Neural cell (in vitro differentiated cells): ENCODE results near the gene RPP30. TPM values are rescaled to one million over a fixed set of nuclear protein-coding genes. Genes with fewer than 3 reads are reported as not detected.
"Not testable (repeated sequence)": the region's sequence is repeated elsewhere in the genome, so short reads cannot be mapped to it uniquely, and the experiment has no call there.

ENCODE experiments used
- H2AFZ ChIP-seq: fragments of 200-600, 300-800 bp; sonication (generic), shearing (Covaris generic); 2 replicates; pipeline ENCODE4 v1.6.0; 2014; ENCODE audit warnings: low read depth, mild to moderate bottlenecking, antibody characterized with exemption, low read length, moderate library complexity
- H3F3A ChIP-seq: fragments of 200-600 bp; shearing (Covaris generic); 2 replicates; pipeline ENCODE4 v1.6.1; 2016; ENCODE audit warnings: mild to moderate bottlenecking, moderate library complexity, mixed read lengths, antibody characterized with exemption, low read length; ENCODE audit not compliant: insufficient read depth, poor library complexity, severe bottlenecking
- H3K27ac ChIP-seq: fragments of 200-600, 300-800 bp; sonication (generic), shearing (Covaris generic); 2 replicates; pipeline ENCODE4 v1.5.1; 2014; ENCODE audit warnings: mild to moderate bottlenecking, low read length, moderate library complexity
- H3K27me3 ChIP-seq: fragments of 300-800, 200-600 bp; sonication (generic), shearing (Covaris generic); 2 replicates; pipeline ENCODE4 v1.6.0; 2014; ENCODE audit warnings: mild to moderate bottlenecking, low read depth, low read length, moderate library complexity; ENCODE audit not compliant: insufficient read depth
- H3K36me3 ChIP-seq: fragments of 300-800, 200-600 bp; sonication (generic), shearing (Covaris generic); 2 replicates; pipeline ENCODE4 v1.5.1; 2014; ENCODE audit warnings: mild to moderate bottlenecking, antibody characterized with exemption, low read length, moderate library complexity; ENCODE audit not compliant: insufficient read depth
- H3K4me2 ChIP-seq: fragments of 300-800, 200-600 bp; sonication (generic), shearing (Covaris generic); 2 replicates; pipeline ENCODE4 v1.6.0; 2014; ENCODE audit warnings: mild to moderate bottlenecking, low read length
- H3K4me3 ChIP-seq: fragments of 300-800, 200-600 bp; sonication (generic), shearing (Covaris generic); 2 replicates; pipeline ENCODE4 v1.5.1; 2014; ENCODE audit warnings: mild to moderate bottlenecking, low read length, moderate library complexity
- H3K79me2 ChIP-seq: fragments of 200-600 bp; shearing (Covaris generic); replicated peaks from 2 replicates; pipeline ENCODE4 v1.6.0; 2014; ENCODE audit warnings: mild to moderate bottlenecking, low read length, moderate library complexity; ENCODE audit not compliant: insufficient read depth
- H3K9ac ChIP-seq: fragments of 300-800, 200-600 bp; sonication (generic), shearing (Covaris generic); 2 replicates; pipeline ENCODE4 v1.6.1; 2016; ENCODE audit warnings: mild to moderate bottlenecking, low read length, mixed read lengths
- H3K9me2 ChIP-seq: fragments of 200-600 bp; shearing (Covaris generic); 2 replicates; pipeline ENCODE4 v1.6.1; 2016; ENCODE audit warnings: mild to moderate bottlenecking, low read length, mixed read lengths; ENCODE audit not compliant: insufficient read depth
- H3K9me3 ChIP-seq: fragments of 200-600, 300-800 bp; sonication (generic), shearing (Covaris generic); 2 replicates; pipeline ENCODE4 v1.6.1; 2016; ENCODE audit warnings: mild to moderate bottlenecking, mixed run types, low read length, moderate library complexity, mixed read lengths
- H4K20me1 ChIP-seq: fragments of 200-600 bp; shearing (Covaris generic); 2 replicates; pipeline ENCODE4 v1.6.1; 2016; ENCODE audit warnings: mild to moderate bottlenecking, mixed run types; ENCODE audit not compliant: insufficient read depth
- EP300 ChIP-seq: fragments of 450-650 bp; conservative IDR thresholded peaks from 2 replicates; pipeline ENCODE4 v1.6.1; 2014; ENCODE audit warnings: antibody characterized with exemption, mild to moderate bottlenecking, moderate library complexity; ENCODE audit not compliant: poor library complexity, severe bottlenecking
- EZH2 ChIP-seq: fragments of 200-600, 300-800 bp; shearing (Covaris generic), sonication (generic); IDR thresholded peaks from 2 replicates; pipeline ENCODE4 v1.6.1; 2014; ENCODE audit warnings: antibody characterized with exemption, low read length, borderline replicate concordance, mild to moderate bottlenecking; ENCODE audit not compliant: insufficient read depth, poor library complexity, severe bottlenecking
- MXI1 ChIP-seq: fragments of 450-650 bp; conservative IDR thresholded peaks from 2 replicates; pipeline ENCODE4 v1.6.1; 2014; ENCODE audit warnings: antibody characterized with exemption, mild to moderate bottlenecking; ENCODE audit not compliant: poor library complexity, severe bottlenecking
- POLR2AphosphoS5 ChIP-seq: IDR thresholded peaks from 2 replicates; pipeline ENCODE4 v1.6.1; 2012
- RAD21 ChIP-seq: fragments of 450-650 bp; conservative IDR thresholded peaks from 2 replicates; pipeline ENCODE4 v1.6.1; 2014; ENCODE audit warnings: antibody characterized with exemption, mild to moderate bottlenecking, moderate library complexity
- SMC3 ChIP-seq: fragments of 450-650 bp; conservative IDR thresholded peaks from 2 replicates; pipeline ENCODE4 v1.6.1; 2014; ENCODE audit warnings: antibody characterized with exemption, mild to moderate bottlenecking, moderate library complexity; ENCODE audit not compliant: poor library complexity
- TAF1 ChIP-seq: IDR thresholded peaks from 2 replicates; pipeline ENCODE4 v1.6.1; 2012; ENCODE audit warnings: low read depth
- polyA plus RNA-seq: library from polyadenylated mRNA; depleted of rRNA; stranded (reverse); fragments of >200 nt; gene quantifications from 2 replicates; pipeline ENCODE4 v1.2.3, GENCODE V29; 2014
- TF ChIP-seq, protein P1 (sequence below): IDR thresholded peaks from 2 replicates; pipeline ENCODE4 v1.6.1; 2012; ENCODE audit warnings: borderline replicate concordance
- TF ChIP-seq, protein P2 (sequence below): fragments of 450-650 bp; IDR thresholded peaks from 2 replicates; pipeline ENCODE4 v1.5.1; 2014; ENCODE audit warnings: antibody characterized with exemption, mild to moderate bottlenecking, moderate library complexity; ENCODE audit not compliant: poor library complexity, severe bottlenecking

Gene RPP30
- polyA plus RNA-seq, 1 donor from 2014 or later = 86.5 TPM

DNA sequence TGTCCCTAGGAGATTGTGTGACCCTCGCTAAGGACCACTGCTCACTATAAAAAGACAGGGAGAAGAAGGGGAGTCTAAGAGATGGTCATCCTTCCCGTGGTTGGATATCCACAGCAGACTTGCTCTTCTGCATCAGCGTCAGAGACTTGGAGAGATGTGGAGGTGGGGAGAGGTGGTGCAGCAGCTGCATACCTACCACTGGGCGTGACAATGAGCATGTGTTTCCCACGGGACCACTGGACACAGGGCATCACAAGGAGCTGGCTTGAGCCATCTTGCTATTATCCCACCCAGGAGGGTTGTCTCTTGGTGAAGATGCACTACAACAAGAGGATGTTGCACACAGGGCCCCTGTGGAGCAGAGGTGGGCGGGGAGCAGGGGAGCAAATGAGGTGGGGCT is 67.9 kb downstream of the RPP30 start:
- Histone ChIP-seq H3K9me2 (no peaks in the 10 kb centered on the region), H2AFZ (no peak overlapping the region), H3K27me3 (no peaks in the 10 kb centered on the region), H3K36me3 (no peaks in the 10 kb centered on the region), H3K79me2 (no peaks in the 10 kb centered on the region), H3K9ac (no peak overlapping the region), H3K4me3 (no peak overlapping the region), H4K20me1 (no peaks in the 10 kb centered on the region), H3F3A (no peaks in the 10 kb centered on the region), H3K27ac (no peak overlapping the region), H3K4me2 (no peak overlapping the region), H3K9me3 (no peaks in the 10 kb centered on the region)
- TF ChIP-seq SMC3 (no peak), POLR2AphosphoS5 (no peak), TAF1 (no peak), MXI1 (no peak), RAD21 (no peak), EZH2 (no peak), EP300 (no peak)
- TF ChIP-seq, protein P1, sequence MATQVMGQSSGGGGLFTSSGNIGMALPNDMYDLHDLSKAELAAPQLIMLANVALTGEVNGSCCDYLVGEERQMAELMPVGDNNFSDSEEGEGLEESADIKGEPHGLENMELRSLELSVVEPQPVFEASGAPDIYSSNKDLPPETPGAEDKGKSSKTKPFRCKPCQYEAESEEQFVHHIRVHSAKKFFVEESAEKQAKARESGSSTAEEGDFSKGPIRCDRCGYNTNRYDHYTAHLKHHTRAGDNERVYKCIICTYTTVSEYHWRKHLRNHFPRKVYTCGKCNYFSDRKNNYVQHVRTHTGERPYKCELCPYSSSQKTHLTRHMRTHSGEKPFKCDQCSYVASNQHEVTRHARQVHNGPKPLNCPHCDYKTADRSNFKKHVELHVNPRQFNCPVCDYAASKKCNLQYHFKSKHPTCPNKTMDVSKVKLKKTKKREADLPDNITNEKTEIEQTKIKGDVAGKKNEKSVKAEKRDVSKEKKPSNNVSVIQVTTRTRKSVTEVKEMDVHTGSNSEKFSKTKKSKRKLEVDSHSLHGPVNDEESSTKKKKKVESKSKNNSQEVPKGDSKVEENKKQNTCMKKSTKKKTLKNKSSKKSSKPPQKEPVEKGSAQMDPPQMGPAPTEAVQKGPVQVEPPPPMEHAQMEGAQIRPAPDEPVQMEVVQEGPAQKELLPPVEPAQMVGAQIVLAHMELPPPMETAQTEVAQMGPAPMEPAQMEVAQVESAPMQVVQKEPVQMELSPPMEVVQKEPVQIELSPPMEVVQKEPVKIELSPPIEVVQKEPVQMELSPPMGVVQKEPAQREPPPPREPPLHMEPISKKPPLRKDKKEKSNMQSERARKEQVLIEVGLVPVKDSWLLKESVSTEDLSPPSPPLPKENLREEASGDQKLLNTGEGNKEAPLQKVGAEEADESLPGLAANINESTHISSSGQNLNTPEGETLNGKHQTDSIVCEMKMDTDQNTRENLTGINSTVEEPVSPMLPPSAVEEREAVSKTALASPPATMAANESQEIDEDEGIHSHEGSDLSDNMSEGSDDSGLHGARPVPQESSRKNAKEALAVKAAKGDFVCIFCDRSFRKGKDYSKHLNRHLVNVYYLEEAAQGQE = no peak
- TF ChIP-seq, protein P2, sequence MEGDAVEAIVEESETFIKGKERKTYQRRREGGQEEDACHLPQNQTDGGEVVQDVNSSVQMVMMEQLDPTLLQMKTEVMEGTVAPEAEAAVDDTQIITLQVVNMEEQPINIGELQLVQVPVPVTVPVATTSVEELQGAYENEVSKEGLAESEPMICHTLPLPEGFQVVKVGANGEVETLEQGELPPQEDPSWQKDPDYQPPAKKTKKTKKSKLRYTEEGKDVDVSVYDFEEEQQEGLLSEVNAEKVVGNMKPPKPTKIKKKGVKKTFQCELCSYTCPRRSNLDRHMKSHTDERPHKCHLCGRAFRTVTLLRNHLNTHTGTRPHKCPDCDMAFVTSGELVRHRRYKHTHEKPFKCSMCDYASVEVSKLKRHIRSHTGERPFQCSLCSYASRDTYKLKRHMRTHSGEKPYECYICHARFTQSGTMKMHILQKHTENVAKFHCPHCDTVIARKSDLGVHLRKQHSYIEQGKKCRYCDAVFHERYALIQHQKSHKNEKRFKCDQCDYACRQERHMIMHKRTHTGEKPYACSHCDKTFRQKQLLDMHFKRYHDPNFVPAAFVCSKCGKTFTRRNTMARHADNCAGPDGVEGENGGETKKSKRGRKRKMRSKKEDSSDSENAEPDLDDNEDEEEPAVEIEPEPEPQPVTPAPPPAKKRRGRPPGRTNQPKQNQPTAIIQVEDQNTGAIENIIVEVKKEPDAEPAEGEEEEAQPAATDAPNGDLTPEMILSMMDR = no peak

DNA sequence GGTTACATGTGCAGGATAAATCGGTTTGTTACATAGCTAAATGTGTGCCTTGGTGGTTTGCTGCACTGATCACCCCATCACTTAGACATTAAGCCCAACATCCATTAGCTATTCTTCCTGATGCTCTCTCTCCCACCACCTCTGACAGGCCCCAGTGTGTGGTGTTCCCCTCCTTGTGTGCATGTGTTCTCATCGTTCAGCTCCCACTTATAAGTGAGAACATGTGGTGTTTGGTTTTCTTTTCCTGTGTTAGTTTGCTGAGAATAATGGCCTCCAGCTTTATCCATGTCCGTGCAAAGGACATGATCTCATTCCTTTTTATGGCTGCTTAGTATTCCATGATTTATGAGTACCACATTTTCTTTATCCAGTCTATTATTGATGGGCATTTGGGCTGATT is 71.2 kb downstream of the RPP30 start:
- H3K9me2 ChIP-seq, H3K4me3 ChIP-seq, H3K9me3 ChIP-seq, H2AFZ ChIP-seq, H3K4me2 ChIP-seq, H4K20me1 ChIP-seq, H3K27ac ChIP-seq, H3K36me3 ChIP-seq, H3K27me3 ChIP-seq, H3F3A ChIP-seq, H3K79me2 ChIP-seq, H3K9ac ChIP-seq: not testable (repeated sequence)

DNA sequence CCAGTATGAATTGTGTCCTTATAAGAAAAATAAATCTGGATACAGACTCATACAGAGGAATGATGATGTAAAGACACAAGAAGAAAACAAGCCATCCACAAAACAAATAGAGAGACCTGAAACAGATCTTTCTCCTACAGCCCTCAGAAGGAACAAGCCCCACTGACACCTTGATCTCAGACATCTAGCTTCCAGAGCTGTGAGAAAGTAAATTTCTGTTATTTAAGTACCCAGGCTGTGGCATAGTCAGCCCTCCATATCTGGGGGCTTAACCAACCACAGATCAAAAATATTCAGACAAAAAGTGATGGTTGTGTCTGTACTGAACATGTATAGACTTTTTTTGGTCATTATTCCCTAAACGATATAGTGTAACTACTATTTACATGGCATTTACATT is 73.0 kb downstream of the RPP30 start:
- Histone ChIP-seq H3K4me3 (no peak overlapping the region), H3F3A (no peaks in the 10 kb centered on the region), H2AFZ (no peak overlapping the region), H3K79me2 (no peaks in the 10 kb centered on the region), H3K9ac (no peak overlapping the region), H3K9me3 (no peaks in the 10 kb centered on the region), H3K27me3 (no peaks in the 10 kb centered on the region), H4K20me1 (no peaks in the 10 kb centered on the region), H3K4me2 (no peak overlapping the region), H3K36me3 (no peaks in the 10 kb centered on the region), H3K9me2 (no peaks in the 10 kb centered on the region), H3K27ac (no peak overlapping the region)
- TF ChIP-seq EP300 (no peak), SMC3 (no peak), RAD21 (no peak)
- TF ChIP-seq, protein P2 = no peak
